HepG2 (cell line): Measurements from ENCODE around the gene PRMT7. TPM values are rescaled to one million over a fixed set of nuclear protein-coding genes. Genes with fewer than 3 reads are reported as not detected.

Experiments used
- EHMT2 ChIP-seq: fragments of 200-600 bp; sonication (generic); IDR thresholded peaks from 2 replicates; pipeline ENCODE4 v1.7.0; 2017; ENCODE audit warnings: antibody characterized with exemption, low read depth, low read length, borderline replicate concordance
- GATAD1 ChIP-seq: IDR thresholded peaks from 2 replicates; pipeline ENCODE4 v1.6.1; 2016; ENCODE audit warnings: missing genetic modification reagents, missing compliant biosample characterization
- IKZF4 ChIP-seq: sonication (generic); formaldehyde crosslinking; IDR thresholded peaks from 2 replicates; pipeline ENCODE4 v1.5.1; 2020; ENCODE audit warnings: borderline replicate concordance, mild to moderate bottlenecking, low read depth, missing genetic modification reagents; ENCODE audit errors: not compliant biosample characterization
- JUNB ChIP-seq: sonication (generic); formaldehyde crosslinking; IDR thresholded peaks from 2 replicates; pipeline ENCODE4 v1.8.0; 2022; ENCODE audit warnings: missing genetic modification reagents, mild to moderate bottlenecking, borderline replicate concordance
- KDM1A ChIP-seq: IDR thresholded peaks from 2 replicates; pipeline ENCODE4 v1.6.1; 2016; ENCODE audit warnings: missing compliant biosample characterization
- KDM6A ChIP-seq: IDR thresholded peaks from 2 replicates; pipeline ENCODE4 v1.6.1; 2016; ENCODE audit warnings: low read depth
- MXI1 ChIP-seq: IDR thresholded peaks from 3 replicates; pipeline ENCODE4 v1.6.1; 2012; ENCODE audit warnings: low read depth, low read length, inconsistent platforms, borderline replicate concordance
- PHF21A ChIP-seq: sonication (generic); formaldehyde crosslinking; IDR thresholded peaks from 2 replicates; pipeline ENCODE4 v1.5.0; 2020; ENCODE audit warnings: mild to moderate bottlenecking, missing genetic modification reagents
- PITX1 ChIP-seq: sonication (generic); formaldehyde crosslinking; IDR thresholded peaks from 2 replicates; pipeline ENCODE4 v1.5.1; 2020; ENCODE audit warnings: mild to moderate bottlenecking, missing genetic modification reagents
- ZNF264 ChIP-seq: sonication (generic); formaldehyde crosslinking; IDR thresholded peaks from 2 replicates; pipeline ENCODE4 v1.4.0; 2020; ENCODE audit warnings: missing genetic modification reagents
- ZNF3 ChIP-seq: IDR thresholded peaks from 2 replicates; pipeline ENCODE4 v1.7.0; 2017; ENCODE audit warnings: inconsistent platforms
- ZNF331 ChIP-seq: sonication (generic); formaldehyde crosslinking; IDR thresholded peaks from 2 replicates; pipeline ENCODE4 v1.4.0; 2020; ENCODE audit warnings: missing genetic modification reagents
- ZNF644 ChIP-seq: IDR thresholded peaks from 2 replicates; pipeline ENCODE4 v1.6.1; 2016; ENCODE audit warnings: low read depth
- ZNF879 ChIP-seq: sonication (generic); formaldehyde crosslinking; IDR thresholded peaks from 2 replicates; pipeline ENCODE4 v1.8.1; 2023; ENCODE audit warnings: missing genetic modification reagents
- ZSCAN21 ChIP-seq: sonication (generic); formaldehyde crosslinking; IDR thresholded peaks from 2 replicates; pipeline ENCODE4 v1.8.0; 2022; ENCODE audit warnings: mild to moderate bottlenecking, missing genetic modification reagents, moderate library complexity, borderline replicate concordance
- polyA plus RNA-seq, 8 experiments: library from polyadenylated mRNA; depleted of rRNA in 3 of 8; stranded (reverse) in 7 of 8; unstranded in 1 of 8; fragments of >200 nt; fragmentation: Illumina TruSeq in 4 of 8; extraction: Trizol in 4 of 8; gene quantifications; 2 replicates each; pipeline versions ENCODE4 v1.2.1 to v1.2.3, GENCODE V29; 2011 to 2016; ENCODE audit warnings: low read depth in 4 of 8, missing spikeins in 1 of 8, mixed read lengths in 1 of 8; ENCODE audit not compliant: insufficient read depth in 1 of 8
- total RNA-seq, 5 experiments: library from RNA; depleted of rRNA; stranded (reverse); fragments of >200 nt; fragmentation: Illumina TruSeq; extraction: Trizol; gene quantifications; 2 replicates each; pipeline ENCODE4 v1.2.3, GENCODE V29; 2016; ENCODE audit warnings: low read depth in 1 of 5
- TF ChIP-seq, protein P1 (sequence below): sonication (generic); formaldehyde crosslinking; conservative IDR thresholded peaks from 2 replicates; pipeline ENCODE4 v1.8.0; 2022; ENCODE audit warnings: low read depth, missing genetic modification reagents
- TF ChIP-seq, protein P2 (sequence below): IDR thresholded peaks from 2 replicates; pipeline ENCODE4 v1.6.1; 2016; ENCODE audit warnings: mild to moderate bottlenecking, missing biosample characterization, missing genetic modification reagents
- TF ChIP-seq, protein P3 (sequence below): sonication (generic); formaldehyde crosslinking; IDR thresholded peaks from 2 replicates; pipeline ENCODE4 v1.5.0; 2020; ENCODE audit warnings: missing genetic modification reagents, mild to moderate bottlenecking, borderline replicate concordance
- TF ChIP-seq, protein P4 (sequence below): sonication (generic); formaldehyde crosslinking; IDR thresholded peaks from 2 replicates; pipeline ENCODE4 v1.5.1; 2020; ENCODE audit warnings: missing genetic modification reagents, mild to moderate bottlenecking, borderline replicate concordance
- TF ChIP-seq, protein P5 (sequence below): sonication (generic); formaldehyde crosslinking; IDR thresholded peaks from 2 replicates; pipeline ENCODE4 v1.4.0; 2020; ENCODE audit warnings: missing genetic modification reagents, mild to moderate bottlenecking, borderline replicate concordance

PRMT7 gene
- total and polyA plus RNA-seq, 2 of the 13 experiments (the other 11 are each of a cell fraction or from before 2014, with no cell fraction given) = 47.5 to 55.0 TPM

DNA sequence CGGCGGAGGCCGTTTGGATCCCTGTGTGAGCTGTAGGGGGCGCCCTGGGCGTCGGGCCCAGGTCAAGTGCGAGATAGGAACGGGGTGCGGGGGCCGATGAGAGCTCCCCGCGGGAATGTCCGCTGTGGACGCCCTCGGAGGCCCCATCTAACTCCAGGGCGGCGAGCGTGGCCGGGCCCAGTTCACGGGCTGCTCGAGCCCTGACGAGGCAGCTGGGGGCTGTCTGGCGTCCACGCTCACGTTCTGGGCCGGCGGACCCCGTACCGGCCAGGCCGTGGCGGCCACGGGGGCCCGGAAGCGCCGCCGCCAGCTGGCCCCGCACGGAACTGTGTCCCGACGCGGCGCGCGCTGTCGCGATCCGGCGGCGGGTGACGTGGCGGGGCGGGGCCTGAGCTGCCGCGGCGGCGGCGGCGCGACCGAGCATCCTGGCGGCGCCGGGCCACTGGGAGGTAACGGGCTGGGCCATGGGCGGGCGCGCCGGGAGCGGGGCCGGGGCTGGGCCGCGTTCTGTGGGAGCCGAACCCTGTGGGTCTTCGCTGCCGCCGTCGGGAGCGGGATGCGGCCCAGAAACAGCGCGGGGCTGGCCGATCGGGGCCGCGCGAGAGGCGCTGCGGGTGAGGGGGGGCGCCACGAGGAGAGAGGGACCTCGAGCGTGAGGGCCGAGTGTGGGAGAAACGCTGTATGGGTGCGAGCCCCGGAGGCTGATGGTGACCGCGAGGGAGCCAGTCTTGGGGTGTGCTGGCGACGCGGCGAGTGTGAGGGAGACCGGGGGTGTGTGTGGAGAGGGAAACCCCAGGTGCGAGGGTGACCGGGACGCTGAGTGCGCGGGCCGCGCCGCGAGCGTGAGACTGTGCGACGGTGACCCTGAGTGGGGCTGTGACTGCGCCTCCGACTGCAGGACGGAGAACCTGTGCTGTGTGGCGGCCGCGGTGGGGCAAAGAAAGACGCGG lies 46.4 kb upstream of the PRMT7 start, which contains the start of gene SLC7A6 (continued):
- TF ChIP-seq, protein P1, sequence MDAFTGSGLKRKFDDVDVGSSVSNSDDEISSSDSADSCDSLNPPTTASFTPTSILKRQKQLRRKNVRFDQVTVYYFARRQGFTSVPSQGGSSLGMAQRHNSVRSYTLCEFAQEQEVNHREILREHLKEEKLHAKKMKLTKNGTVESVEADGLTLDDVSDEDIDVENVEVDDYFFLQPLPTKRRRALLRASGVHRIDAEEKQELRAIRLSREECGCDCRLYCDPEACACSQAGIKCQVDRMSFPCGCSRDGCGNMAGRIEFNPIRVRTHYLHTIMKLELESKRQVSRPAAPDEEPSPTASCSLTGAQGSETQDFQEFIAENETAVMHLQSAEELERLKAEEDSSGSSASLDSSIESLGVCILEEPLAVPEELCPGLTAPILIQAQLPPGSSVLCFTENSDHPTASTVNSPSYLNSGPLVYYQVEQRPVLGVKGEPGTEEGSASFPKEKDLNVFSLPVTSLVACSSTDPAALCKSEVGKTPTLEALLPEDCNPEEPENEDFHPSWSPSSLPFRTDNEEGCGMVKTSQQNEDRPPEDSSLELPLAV (CRISPR knock-in tag) = no peak
- no peak for TF ChIP-seq ZNF3 (CRISPR knock-in tag)
- TF ChIP-seq, protein P2, sequence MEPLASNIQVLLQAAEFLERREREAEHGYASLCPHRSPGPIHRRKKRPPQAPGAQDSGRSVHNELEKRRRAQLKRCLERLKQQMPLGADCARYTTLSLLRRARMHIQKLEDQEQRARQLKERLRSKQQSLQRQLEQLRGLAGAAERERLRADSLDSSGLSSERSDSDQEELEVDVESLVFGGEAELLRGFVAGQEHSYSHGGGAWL = no peak; the same call in 1 of the 2 replicates
- TF ChIP-seq MXI1 = peak; percentile 17; the same call in 1 of the 3 replicates
- peak; percentile 40; the same call in 1 of the 2 replicates for TF ChIP-seq GATAD1 (CRISPR knock-in tag)
- peak; percentile 27; the same call in 1 of the 2 replicates for TF ChIP-seq ZSCAN21 (CRISPR knock-in tag)
- TF ChIP-seq, protein P3, sequence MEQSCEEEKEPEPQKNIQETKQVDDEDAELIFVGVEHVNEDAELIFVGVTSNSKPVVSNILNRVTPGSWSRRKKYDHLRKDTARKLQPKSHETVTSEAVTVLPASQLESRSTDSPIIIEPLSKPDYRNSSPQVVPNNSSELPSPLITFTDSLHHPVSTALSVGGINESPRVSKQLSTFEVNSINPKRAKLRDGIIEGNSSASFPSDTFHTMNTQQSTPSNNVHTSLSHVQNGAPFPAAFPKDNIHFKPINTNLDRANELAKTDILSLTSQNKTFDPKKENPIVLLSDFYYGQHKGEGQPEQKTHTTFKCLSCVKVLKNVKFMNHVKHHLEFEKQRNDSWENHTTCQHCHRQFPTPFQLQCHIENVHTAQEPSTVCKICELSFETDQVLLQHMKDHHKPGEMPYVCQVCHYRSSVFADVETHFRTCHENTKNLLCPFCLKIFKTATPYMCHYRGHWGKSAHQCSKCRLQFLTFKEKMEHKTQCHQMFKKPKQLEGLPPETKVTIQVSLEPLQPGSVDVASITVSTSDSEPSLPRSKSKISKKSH (CRISPR knock-in tag) = peak; percentile 80; the same call in 1 of the 2 replicates
- TF ChIP-seq PITX1 = no peak
- TF ChIP-seq JUNB (CRISPR knock-in tag) = no peak
- TF ChIP-seq ZNF331 (CRISPR knock-in tag) = peak; percentile 68
- no peak for TF ChIP-seq ZNF644 (CRISPR knock-in tag)
- 0 out of 2 replicates have a peak, but pooled peaks have one; percentile 26 for TF ChIP-seq PHF21A (CRISPR knock-in tag)
- no peak for TF ChIP-seq KDM6A (CRISPR knock-in tag)
- TF ChIP-seq ZNF264 = no peak
- TF ChIP-seq, protein P4, sequence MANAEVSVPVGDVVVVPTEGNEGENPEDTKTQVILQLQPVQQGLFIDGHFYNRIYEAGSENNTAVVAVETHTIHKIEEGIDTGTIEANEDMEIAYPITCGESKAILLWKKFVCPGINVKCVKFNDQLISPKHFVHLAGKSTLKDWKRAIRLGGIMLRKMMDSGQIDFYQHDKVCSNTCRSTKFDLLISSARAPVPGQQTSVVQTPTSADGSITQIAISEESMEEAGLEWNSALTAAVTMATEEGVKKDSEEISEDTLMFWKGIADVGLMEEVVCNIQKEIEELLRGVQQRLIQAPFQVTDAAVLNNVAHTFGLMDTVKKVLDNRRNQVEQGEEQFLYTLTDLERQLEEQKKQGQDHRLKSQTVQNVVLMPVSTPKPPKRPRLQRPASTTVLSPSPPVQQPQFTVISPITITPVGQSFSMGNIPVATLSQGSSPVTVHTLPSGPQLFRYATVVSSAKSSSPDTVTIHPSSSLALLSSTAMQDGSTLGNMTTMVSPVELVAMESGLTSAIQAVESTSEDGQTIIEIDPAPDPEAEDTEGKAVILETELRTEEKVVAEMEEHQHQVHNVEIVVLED (CRISPR knock-in tag) = no peak
- TF ChIP-seq IKZF4 (CRISPR knock-in tag) = no peak
- no peak for TF ChIP-seq ZNF879 (CRISPR knock-in tag)
- TF ChIP-seq EHMT2 = no peak
- TF ChIP-seq, protein P5, sequence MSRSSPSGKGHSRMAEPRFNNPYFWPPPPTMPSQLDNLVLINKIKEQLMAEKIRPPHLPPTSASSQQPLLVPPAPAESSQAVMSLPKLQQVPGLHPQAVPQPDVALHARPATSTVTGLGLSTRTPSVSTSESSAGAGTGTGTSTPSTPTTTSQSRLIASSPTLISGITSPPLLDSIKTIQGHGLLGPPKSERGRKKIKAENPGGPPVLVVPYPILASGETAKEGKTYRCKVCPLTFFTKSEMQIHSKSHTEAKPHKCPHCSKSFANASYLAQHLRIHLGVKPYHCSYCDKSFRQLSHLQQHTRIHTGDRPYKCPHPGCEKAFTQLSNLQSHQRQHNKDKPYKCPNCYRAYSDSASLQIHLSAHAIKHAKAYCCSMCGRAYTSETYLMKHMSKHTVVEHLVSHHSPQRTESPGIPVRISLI = 0 out of 2 replicates have a peak, but pooled peaks have one; percentile 23
- no peak for TF ChIP-seq KDM1A (CRISPR knock-in tag)
